KBM-7 (cell line): ENCODE measurements around the gene SFN.
A peak's percentile ranks its signal among the peaks of the same experiment; 100 is the strongest.
"Not testable (repeated sequence)": the region's sequence is repeated elsewhere in the genome, so short reads cannot be mapped to it uniquely, and the experiment has no call there.

ENCODE experiments used
- DNase-seq: peaks from one replicate; pipeline ENCODE4 v3.0.0-alpha.2; 2015
- in situ Hi-C: fragments of 300-500 bp; cut with MboI; formaldehyde crosslinking; loops from 2 replicates; pipeline ENCODE4 v1.14.3; 2020; ENCODE audit warnings: low sequenced_read_pairs, low pct_unique_long_range_greater_than_20kb, mixed read lengths

Gene SFN

DNA sequence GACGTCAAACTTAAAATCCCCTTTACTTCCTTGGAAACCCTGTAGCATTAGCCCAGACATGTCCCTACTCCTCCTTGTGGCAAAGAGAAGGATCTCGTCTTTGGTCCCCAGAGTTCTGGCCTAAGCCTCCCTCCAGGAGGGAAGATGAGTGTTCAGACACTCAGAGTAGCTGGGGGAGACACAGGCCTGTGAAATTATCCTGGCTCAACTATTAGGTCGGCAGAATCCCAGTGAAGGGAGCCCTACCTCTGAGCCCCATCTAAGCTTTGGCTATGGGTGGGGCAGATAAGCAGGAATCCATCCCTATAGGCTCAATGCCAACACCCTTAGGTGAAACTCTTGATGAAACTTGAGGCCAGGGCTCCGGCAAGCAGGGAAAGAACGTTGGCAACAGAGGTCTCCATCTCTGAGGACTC lies 1.7 kb upstream of the SFN start:
- DNase-seq = peak; percentile 35
- in situ Hi-C loops = no loop called here

DNA sequence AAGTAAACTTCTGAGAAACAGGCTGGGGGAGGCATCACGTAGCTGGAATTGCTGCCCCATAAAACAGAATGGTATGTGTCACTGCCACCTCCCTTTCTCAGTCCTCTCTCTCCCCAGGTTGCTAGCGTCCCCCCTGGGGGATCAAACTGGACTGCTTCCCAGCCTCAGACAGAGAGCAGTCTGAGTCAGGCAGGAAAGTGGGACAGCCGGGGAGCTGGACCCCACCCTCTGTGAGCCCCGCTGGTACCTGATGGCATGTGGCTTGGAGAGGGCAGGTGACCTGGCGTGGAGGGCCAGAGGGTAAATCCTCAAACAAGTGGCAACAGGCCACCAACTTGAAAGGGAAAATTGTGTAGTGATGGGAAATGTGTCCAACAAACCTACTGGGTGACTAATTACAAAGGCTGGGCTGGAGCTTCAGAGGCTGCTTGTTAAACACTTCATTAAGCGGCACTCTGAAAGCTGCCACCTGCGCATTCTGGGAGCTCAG lies 1.0 kb upstream of the SFN start:
- in situ Hi-C loops = no loop called here
- DNase-seq = no peak

GRCh38 chr1:26863685-26864077 lies 732 bp downstream of the SFN start:
- in situ Hi-C loops = no loop called here
- DNase-seq = no peak

DNA sequence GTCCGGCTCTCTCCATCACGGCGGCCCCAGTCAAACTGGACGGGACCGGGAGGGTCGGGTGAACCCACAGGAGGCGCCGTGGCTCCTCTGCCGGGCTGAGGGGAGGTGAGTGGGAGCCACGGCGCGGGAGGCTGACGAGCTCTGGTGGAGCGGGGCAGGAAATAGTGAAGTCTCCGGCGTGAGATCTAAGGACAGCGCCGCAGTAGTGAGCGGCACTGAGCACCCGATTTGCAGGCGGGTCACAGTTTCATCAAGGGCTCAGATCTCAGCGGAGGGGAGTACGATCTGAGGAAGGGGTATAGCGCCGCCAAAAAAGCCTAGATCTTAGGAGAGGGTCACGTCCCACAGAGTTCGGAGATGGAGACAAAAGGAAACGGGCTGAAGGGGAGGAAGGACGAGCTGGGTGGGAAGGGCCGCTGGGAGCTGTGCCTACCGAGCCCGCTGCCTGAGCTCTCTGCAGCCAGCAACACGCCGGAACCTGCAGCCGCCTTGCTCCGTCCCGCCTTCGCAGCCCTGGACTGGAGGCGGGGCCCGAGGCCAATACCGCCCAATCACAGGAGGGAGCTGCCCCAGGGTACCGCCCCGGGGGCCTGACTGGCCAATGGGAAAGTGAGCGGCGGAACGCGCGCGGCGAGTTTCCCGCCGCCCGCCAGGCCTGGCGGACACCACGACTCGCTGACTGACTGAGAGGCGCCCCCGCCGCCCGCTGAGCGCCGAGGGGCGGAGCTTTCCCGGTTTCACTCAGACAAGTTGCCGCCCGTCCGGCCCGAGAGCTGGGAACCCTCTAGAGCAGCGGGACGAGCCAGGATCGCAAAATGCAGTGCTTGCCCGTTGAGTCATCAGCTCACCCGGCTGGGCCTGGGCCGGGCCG lies 1.9 kb downstream of the SFN start:
- DNase-seq = peak; percentile 99
- in situ Hi-C loops = no loop called here

DNA sequence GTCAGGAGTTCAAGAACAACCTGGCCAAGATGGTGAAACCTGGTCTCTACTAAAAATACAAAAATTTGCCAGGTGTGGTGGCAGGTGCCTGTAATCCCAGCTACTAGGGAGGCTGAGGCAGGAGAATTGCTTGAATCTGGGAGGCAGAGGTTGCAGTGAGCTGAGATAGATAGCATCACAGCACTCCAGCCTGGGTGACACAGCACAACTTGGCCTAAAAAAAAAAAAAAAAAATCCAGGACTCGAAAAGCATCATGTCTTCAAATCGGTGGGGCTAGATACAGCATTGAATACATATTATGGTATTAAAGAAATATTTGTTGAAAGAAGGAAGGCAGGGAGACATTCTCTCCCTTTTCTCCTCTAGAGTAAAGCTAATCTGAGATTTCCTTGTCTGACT lies 10.1 kb downstream of the SFN start:
- in situ Hi-C loops, DNase-seq: not testable (repeated sequence)

GRCh38 chr1:26874896-26875295 lies 11.9 kb downstream of the SFN start:
- no peak for DNase-seq
- in situ Hi-C loops = no loop called here

GRCh38 chr1:26877326-26877725 lies 14.4 kb downstream of the SFN start:
- in situ Hi-C loops = no loop called here
- no peak for DNase-seq

DNA sequence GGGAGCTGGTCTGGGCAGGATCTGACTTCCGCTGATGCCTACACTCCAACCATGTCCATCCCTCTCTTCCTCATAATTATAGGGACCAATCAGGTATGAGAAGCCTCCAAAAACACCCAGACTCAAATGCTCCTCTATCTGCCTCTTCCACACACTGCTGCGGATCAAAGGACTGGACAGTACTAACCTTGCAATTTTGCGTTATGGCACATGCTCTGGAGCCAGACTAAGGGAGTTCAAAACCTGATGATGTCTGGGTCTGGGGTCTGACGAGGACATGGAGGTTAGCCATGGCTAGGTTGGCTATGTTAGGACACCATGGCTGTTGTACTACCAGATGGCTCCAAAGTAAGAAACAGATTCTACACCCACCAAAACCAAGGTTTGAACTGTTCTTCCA lies 16.8 kb downstream of the SFN start:
- no peak for DNase-seq
- in situ Hi-C loops = no loop called here

DNA sequence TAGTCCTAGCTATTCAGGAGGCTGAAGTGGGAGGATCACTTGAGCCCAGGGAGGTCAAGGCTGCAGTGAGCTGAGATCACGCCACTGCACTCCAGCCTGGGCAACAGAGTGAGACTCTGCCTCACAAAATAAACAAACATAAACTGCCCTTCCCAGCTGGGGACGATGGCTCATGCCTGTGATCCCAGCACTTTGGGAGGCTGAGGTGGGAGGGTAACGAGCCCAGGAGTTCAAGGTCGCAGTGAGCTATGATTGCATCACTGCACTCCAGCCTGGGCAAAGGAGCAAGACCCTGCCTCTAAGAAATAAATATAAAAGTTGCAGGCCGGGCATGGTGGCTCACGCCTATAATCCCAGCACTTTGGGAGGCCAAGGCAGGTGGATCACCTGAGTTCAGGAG lies 18.7 kb downstream of the SFN start:
- in situ Hi-C loops, DNase-seq: not testable (repeated sequence)

GRCh38 chr1:26882696-26883463 lies 19.9 kb downstream of the SFN start:
- in situ Hi-C loops = no loop called here
- no peak for DNase-seq

DNA sequence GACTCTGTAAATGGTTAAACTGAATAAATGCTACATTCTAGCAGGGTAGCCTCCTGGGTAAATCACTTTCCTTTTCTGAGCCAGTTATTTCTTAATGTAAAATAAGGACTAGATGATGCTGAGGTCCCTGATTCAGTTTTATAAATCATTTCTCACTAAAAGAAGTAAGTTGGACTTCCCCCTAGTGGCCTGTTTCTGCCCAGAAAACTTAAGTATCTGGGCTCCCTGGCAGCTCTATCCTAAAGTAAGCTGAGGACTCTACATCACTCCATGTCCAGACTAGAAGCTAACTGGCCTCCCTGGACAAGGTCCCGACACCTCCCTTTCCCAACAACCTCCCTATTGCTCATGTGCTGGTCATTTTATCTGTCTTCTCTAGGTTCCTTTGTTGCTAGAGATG lies 24.2 kb downstream of the SFN start:
- in situ Hi-C loops = no loop called here
- peak; percentile 47 for DNase-seq

GRCh38 chr1:26888231-26888630 lies 25.3 kb downstream of the SFN start:
- in situ Hi-C loops = no loop called here
- DNase-seq = no peak

GRCh38 chr1:26889551-26890466 lies 26.9 kb downstream of the SFN start, which contains the start of gene GPN2:
Gene GPN2 (minus strand): TSS chr1:26890283. CDS start chr1:26890096, 187 bp downstream.
- peak; percentile 81 for DNase-seq
- in situ Hi-C loops = no loop called here

DNA sequence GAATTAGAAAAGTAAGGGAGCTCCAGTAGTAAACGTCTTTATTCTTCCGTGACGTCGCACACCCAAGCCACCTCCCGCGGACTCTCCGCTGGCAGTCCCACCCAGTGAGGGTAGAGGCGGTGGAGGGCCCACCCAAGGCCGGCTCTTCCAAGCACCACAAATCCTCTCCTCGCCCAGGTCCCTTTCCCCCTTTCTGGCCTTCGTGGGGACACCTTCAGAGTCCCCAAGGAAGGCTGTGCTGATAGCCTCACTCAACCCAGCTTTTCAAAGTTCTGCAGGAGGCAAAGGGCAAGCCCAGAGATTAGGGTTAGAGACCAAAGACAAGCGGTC lies 27.5 kb downstream of the SFN start:
- DNase-seq = no peak
- in situ Hi-C loops = no loop called here

GRCh38 chr1:26894263-26894662 lies 31.3 kb downstream of the SFN start:
- no peak for DNase-seq
- in situ Hi-C loops = no loop called here

DNA sequence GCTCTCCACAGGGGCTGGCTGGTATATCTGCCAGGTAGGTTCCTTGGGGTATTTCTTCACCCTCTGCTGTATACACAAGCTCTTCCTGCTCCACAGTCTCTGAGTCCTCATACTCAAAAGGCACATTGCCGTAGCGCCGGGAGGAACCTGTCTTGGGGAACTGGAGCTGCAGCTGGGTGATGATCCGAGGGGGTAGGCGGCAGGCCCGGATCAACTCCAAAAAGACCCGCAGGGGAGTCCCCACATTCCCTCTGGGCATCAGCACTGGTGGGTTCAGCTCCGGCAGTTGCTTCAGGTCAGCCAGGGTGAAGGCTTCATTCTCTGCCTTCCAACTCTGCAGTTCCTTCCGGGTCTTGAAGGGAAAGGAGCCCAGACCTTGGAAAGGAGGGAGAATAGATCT lies 34.4 kb downstream of the SFN start:
- in situ Hi-C loops = no loop called here
- no peak for DNase-seq

GRCh38 chr1:26900001-26900814 lies 37.3 kb downstream of the SFN start, which contains the start of gene GPATCH3:
Gene GPATCH3 (minus strand): TSS chr1:26900467. CDS start chr1:26900442, 25 bp downstream.
- in situ Hi-C loops = no loop called here
- DNase-seq = peak; percentile 86

DNA sequence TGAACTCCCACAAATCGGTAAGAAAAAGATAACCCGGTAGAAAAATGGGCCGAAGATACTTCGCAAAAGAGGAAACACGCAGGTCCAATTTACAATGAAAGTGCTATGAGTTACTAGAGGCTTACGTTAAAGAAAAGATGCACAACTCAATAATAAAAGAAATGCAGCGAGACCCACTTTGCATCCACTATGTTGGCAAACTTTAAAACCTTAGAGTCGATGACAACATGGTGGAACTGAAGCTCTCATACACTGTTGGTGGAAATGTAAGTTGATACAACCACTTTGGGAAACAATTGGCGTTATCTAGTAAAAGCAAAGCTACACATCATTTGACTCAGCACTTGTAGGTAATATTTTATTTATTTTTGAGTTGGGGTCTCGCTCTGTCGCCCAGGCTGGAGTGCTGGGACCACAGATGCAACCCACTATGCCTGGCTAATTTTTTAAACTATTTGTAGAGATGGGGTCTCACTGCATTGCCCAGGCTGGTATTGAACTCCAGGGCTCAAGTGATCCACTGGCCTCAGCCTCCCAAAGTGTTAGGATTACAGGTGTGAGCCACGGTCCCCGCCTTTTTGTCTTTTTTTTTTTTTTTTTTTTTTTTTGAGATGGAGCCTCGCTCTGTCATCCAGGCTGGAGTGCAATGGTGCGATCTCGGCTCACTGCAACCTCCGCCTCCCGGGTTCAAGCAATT lies 38.0 kb downstream of the SFN start:
- no peak for DNase-seq
- in situ Hi-C loops = no loop called here
